ENCODE measurements around the gene ART1. TPM values are rescaled to one million over a fixed set of nuclear protein-coding genes. Genes with fewer than 3 reads are reported as not detected.

Gene ART1
- total RNA-seq, 2 experiments from 2014 or later: not detected

GRCh38 chr11:3616721-3617460, 28.0 kb upstream of the ART1 start:
- peaks cover 3% of the 10 kb centered on the region for H3K9me3 Mint-ChIP-seq
- H3K4me1 Mint-ChIP-seq: peaks cover 14% of the 10 kb centered on the region
- ChIA-PET POLR2A (no interaction called here), CTCF (no interaction called here)
- H3K4me3 Mint-ChIP-seq: no peak overlapping the region
- no peaks in the 10 kb centered on the region for H3K36me3 Mint-ChIP-seq (ENCODE audit: low read depth)
- DNase-seq: no peak
- H3K27me3 Mint-ChIP-seq: no peaks in the 10 kb centered on the region
- H3K27ac Mint-ChIP-seq: no peak overlapping the region

GRCh38 chr11:3617990-3618389, 26.9 kb upstream of the ART1 start:
- no peak for DNase-seq
- Mint-ChIP-seq H3K9me3 (no peaks in the 10 kb centered on the region), H3K36me3 (ENCODE audit: low read depth) (no peaks in the 10 kb centered on the region), H3K4me3 (no peak overlapping the region), H3K27ac (no peak overlapping the region), H3K27me3 (no peaks in the 10 kb centered on the region), H3K4me1 (peaks cover 14% of the 10 kb centered on the region)
- CTCF ChIA-PET: interaction anchor here (0.6 to 1.2 kb wide), 3 partner anchors 8 to 537 kb away, joined by 3 read pairs; no protein-coding TSS in a partner anchor
- POLR2A ChIA-PET: no interaction called here

GRCh38 chr11:3622521-3622920, 22.4 kb upstream of the ART1 start:
- no peak for DNase-seq
- ChIA-PET CTCF (no interaction called here), POLR2A (no interaction called here)
- Mint-ChIP-seq H3K27me3 (no peaks in the 10 kb centered on the region), H3K4me1 (no peaks in the 10 kb centered on the region), H3K27ac (no peak overlapping the region), H3K9me3 (no peaks in the 10 kb centered on the region), H3K4me3 (no peak overlapping the region), H3K36me3 (ENCODE audit: low read depth) (no peaks in the 10 kb centered on the region)

- H3K36me3 Mint-ChIP-seq (ENCODE audit: low read depth): no peaks in the 10 kb centered on the region
Observed at GRCh38 chr11:3623121-3623520, 21.8 kb upstream of the ART1 start.

GRCh38 chr11:3623767-3624458, 21.0 kb upstream of the ART1 start:
- CTCF ChIA-PET: interaction anchor here (0.8 kb wide), 1 partner anchor 13 kb away, joined by 3 read pairs; no protein-coding TSS in a partner anchor
- Mint-ChIP-seq H3K4me3 (no peak overlapping the region), H3K27ac (no peak overlapping the region), H3K36me3 (ENCODE audit: low read depth) (no peaks in the 10 kb centered on the region), H3K9me3 (no peaks in the 10 kb centered on the region), H3K4me1 (no peaks in the 10 kb centered on the region), H3K27me3 (no peaks in the 10 kb centered on the region)
- no peak for DNase-seq
- POLR2A ChIA-PET: no interaction called here

More at GRCh38 chr11:3623121-3623520, 21.8 kb upstream of the ART1 start:
- POLR2A ChIA-PET: no interaction called here
- CTCF ChIA-PET: no interaction called here
- Mint-ChIP-seq H3K4me3 (no peak overlapping the region), H3K4me1 (no peaks in the 10 kb centered on the region), H3K27ac (no peak overlapping the region), H3K27me3 (no peaks in the 10 kb centered on the region), H3K9me3 (no peaks in the 10 kb centered on the region)
- DNase-seq: no peak

- POLR2A ChIA-PET: no interaction called here
- Mint-ChIP-seq H3K27ac (no peak overlapping the region), H3K36me3 (ENCODE audit: low read depth) (no peaks in the 10 kb centered on the region), H3K9me3 (no peaks in the 10 kb centered on the region), H3K27me3 (no peaks in the 10 kb centered on the region), H3K4me1 (no peaks in the 10 kb centered on the region), H3K4me3 (no peak overlapping the region)
- DNase-seq: no peak
- CTCF ChIA-PET: no interaction called here
Observed at GRCh38 chr11:3626250-3626960, 18.5 kb upstream of the ART1 start.

- Mint-ChIP-seq H3K4me1 (no peaks in the 10 kb centered on the region), H3K27me3 (no peaks in the 10 kb centered on the region), H3K9me3 (no peaks in the 10 kb centered on the region), H3K27ac (no peak overlapping the region), H3K36me3 (ENCODE audit: low read depth) (no peaks in the 10 kb centered on the region), H3K4me3 (no peak overlapping the region)
- DNase-seq: no peak
- ChIA-PET POLR2A (no interaction called here), CTCF (interaction anchor here (1.2 kb wide), 1 partner anchor 13 kb away, joined by 4 read pairs; no protein-coding TSS in a partner anchor)
Observed at GRCh38 chr11:3627291-3627690, 17.6 kb upstream of the ART1 start.

- Mint-ChIP-seq H3K4me1 (no peaks in the 10 kb centered on the region), H3K27me3 (peaks cover 2% of the 10 kb centered on the region), H3K9me3 (no peaks in the 10 kb centered on the region), H3K4me3 (no peak overlapping the region), H3K27ac (no peak overlapping the region), H3K36me3 (ENCODE audit: low read depth) (no peaks in the 10 kb centered on the region)
- ChIA-PET CTCF (no interaction called here), POLR2A (no interaction called here)
- no peak for DNase-seq
Observed at GRCh38 chr11:3631331-3631730, 13.6 kb upstream of the ART1 start.

- Mint-ChIP-seq H3K27ac (no peak overlapping the region), H3K9me3 (no peaks in the 10 kb centered on the region)
- CTCF ChIA-PET: no interaction called here
Observed at GRCh38 chr11:3632070-3632660, 12.8 kb upstream of the ART1 start.

GRCh38 chr11:3635641-3636375, 9.1 kb upstream of the ART1 start:
- POLR2A ChIA-PET: no interaction called here
- CTCF ChIA-PET: interaction anchor here (1.0 kb wide), 1 partner anchor 18 kb away, joined by 3 read pairs; no protein-coding TSS in a partner anchor
- no peaks in the 10 kb centered on the region for H3K4me1 Mint-ChIP-seq
- H3K27me3 Mint-ChIP-seq: peaks cover 2% of the 10 kb centered on the region
- H3K9me3 Mint-ChIP-seq: no peaks in the 10 kb centered on the region
- DNase-seq: no peak
- no peak overlapping the region for H3K4me3 Mint-ChIP-seq
- H3K36me3 Mint-ChIP-seq (ENCODE audit: low read depth): no peaks in the 10 kb centered on the region
- H3K27ac Mint-ChIP-seq: no peak overlapping the region

More at GRCh38 chr11:3632070-3632660, 12.8 kb upstream of the ART1 start:
- no peaks in the 10 kb centered on the region for H3K4me1 Mint-ChIP-seq
- POLR2A ChIA-PET: no interaction called here
- H3K27me3 Mint-ChIP-seq: peaks cover 2% of the 10 kb centered on the region
- DNase-seq: no peak
- H3K4me3 Mint-ChIP-seq: no peak overlapping the region
- H3K36me3 Mint-ChIP-seq (ENCODE audit: low read depth): no peaks in the 10 kb centered on the region

GRCh38 chr11:3637201-3637600, 7.7 kb upstream of the ART1 start:
- no peak overlapping the region for H3K4me3 Mint-ChIP-seq
- peaks cover 10% of the 10 kb centered on the region for H3K27me3 Mint-ChIP-seq
- H3K9me3 Mint-ChIP-seq: no peaks in the 10 kb centered on the region
- ChIA-PET CTCF (no interaction called here), POLR2A (no interaction called here)
- no peak overlapping the region for H3K27ac Mint-ChIP-seq
- no peaks in the 10 kb centered on the region for H3K36me3 Mint-ChIP-seq (ENCODE audit: low read depth)
- peaks cover 4% of the 10 kb centered on the region for H3K4me1 Mint-ChIP-seq
- DNase-seq: no peak

GRCh38 chr11:3638513-3638912, 6.4 kb upstream of the ART1 start:
- DNase-seq: no peak
- H3K4me1 Mint-ChIP-seq: peaks cover 8% of the 10 kb centered on the region
- no peak overlapping the region for H3K4me3 Mint-ChIP-seq
- H3K9me3 Mint-ChIP-seq: no peaks in the 10 kb centered on the region
- no peak overlapping the region for H3K27ac Mint-ChIP-seq
- H3K36me3 Mint-ChIP-seq (ENCODE audit: low read depth): no peaks in the 10 kb centered on the region
- CTCF ChIA-PET: no interaction called here
- POLR2A ChIA-PET: no interaction called here
- H3K27me3 Mint-ChIP-seq: peaks cover 16% of the 10 kb centered on the region

All from activated CD4-positive, alpha-beta T cell treated with anti-CD3 and anti-CD28 coated beads, Interleukin-2, amount 10 ng/mL, durations not matched to agents 7 days and 5 days (primary cell).